Measurements from ENCODE around the gene FNDC3B. TPM values are rescaled to one million over a fixed set of nuclear protein-coding genes. Genes with fewer than 3 reads are reported as not detected.
"Not testable (repeated sequence)": the region's sequence is repeated elsewhere in the genome, so short reads cannot be mapped to it uniquely, and the experiment has no call there.

The FNDC3B gene
- total and polyA plus RNA-seq, 12 donors = 9.7 to 118 (median 85.0) TPM

- intact Hi-C loops (cut with DNase I) = no loop called here
- Histone ChIP-seq H3K36me3 (peaks cover 0 to 6% (median 0%) of the 10 kb centered on the region in 9 donors), H3K4me1 (peaks cover 17 to 83% (median 69%) of the 10 kb centered on the region in 9 donors), H3K9me3 (no peaks in the 10 kb centered on the region), H3K27ac (peak overlapping the region in 4 of 10 donors; percentile 1 to 38 (median 10)), H3K4me3 (no peak overlapping the region), H3K27me3 (no peaks in the 10 kb centered on the region)
- 63 to 68% methylated on average over 7 of the region's 7 CpGs for whole genome bisulfite sequencing, 2 donors
- TF ChIP-seq CTCF (IDR thresholded peaks at IDR 0.05) = no peak
- DNase-seq = no peak
- ATAC-seq = peak in 1 of 8 donors; percentile 38
Observed at GRCh38 chr3:172087602-172088580, 48.5 kb downstream of the FNDC3B start.

DNA sequence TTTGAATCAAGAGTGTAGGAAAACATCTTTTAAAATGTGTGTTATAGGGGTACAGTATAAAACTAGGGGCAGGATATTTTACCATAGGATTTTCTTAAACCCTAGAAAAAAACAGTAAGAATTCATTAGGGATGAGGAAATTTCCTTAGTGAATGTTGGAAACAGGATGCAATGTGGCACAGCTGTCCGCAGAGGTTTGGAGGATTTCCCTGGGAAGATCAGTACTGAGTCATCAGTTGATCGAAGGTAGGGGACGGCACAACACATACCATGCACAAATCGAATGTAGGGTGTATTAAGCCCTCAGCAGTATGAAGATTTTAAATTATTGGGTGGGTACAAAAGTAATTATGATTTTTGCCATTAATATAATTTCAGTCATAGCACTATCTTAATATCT, 49.9 kb downstream of the FNDC3B start:
- Histone ChIP-seq H3K4me3 (no peak overlapping the region), H3K27me3 (no peaks in the 10 kb centered on the region), H3K36me3 (no peaks in the 10 kb centered on the region), H3K27ac (peak overlapping the region in 3 of 10 donors; percentile 7 to 37 (median 10)), H3K9me3 (peaks cover 0 to 4% (median 0%) of the 10 kb centered on the region in 11 donors), H3K4me1 (peaks cover 14 to 72% (median 61%) of the 10 kb centered on the region in 9 donors)
- intact Hi-C loops (cut with DNase I) = no loop called here
- no peak for TF ChIP-seq CTCF (IDR thresholded peaks at IDR 0.05)
- no peak for DNase-seq
- peak in 1 of 8 donors; percentile 14 for ATAC-seq
- 53 to 70% methylated on average over 4 of the region's 4 CpGs for WGBS, 2 donors

DNA sequence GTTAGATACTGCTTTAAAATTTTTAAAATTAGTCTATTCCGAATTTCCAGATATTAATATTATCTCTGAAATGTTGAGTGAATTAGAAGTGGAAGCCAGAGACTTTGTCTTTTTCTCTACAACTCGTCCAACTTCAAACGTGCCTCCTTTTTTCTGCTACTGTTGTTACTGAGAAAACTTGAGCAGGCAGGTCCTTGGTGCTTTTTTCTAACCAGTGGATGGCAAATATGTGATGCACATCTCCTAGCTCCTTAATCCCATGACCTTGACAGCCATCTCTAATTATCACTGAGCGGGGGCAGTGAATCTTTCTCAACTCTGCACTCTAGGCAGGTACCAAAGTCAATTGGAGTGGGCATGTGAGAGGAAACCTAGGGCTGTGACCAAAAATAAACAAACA, 50.7 kb downstream of the FNDC3B start:
- ATAC-seq (no peak), DNase-seq (no peak)
- peaks cover 14 to 72% (median 61%) of the 10 kb centered on the region in 9 donors for H3K4me1 ChIP-seq
- H3K36me3 ChIP-seq = no peaks in the 10 kb centered on the region
- peaks cover 0 to 4% (median 0%) of the 10 kb centered on the region in 11 donors for H3K9me3 ChIP-seq
- intact Hi-C loops (cut with DNase I) = loop anchor here in 1 of 10 donors (5.0 kb wide), 1 partner anchor 37 kb away; no protein-coding TSS in a partner anchor
- WGBS, 2 donors = 68% methylated on average over 4 of the region's 4 CpGs
- TF ChIP-seq CTCF (IDR thresholded peaks at IDR 0.05) = no peak
- H3K27me3 ChIP-seq = no peaks in the 10 kb centered on the region
- peak overlapping the region in 1 of 10 donors; percentile 37 for H3K27ac ChIP-seq
- H3K4me3 ChIP-seq = no peak overlapping the region

GRCh38 chr3:172092658-172093057, 53.3 kb downstream of the FNDC3B start:
- TF ChIP-seq CTCF (IDR thresholded peaks at IDR 0.05) = no peak
- no peaks in the 10 kb centered on the region for H3K27me3 ChIP-seq
- DNase-seq = no peak
- peaks cover 7 to 77% (median 67%) of the 10 kb centered on the region in 9 donors for H3K4me1 ChIP-seq
- no peak overlapping the region for H3K4me3 ChIP-seq
- H3K27ac ChIP-seq = peak overlapping the region in 1 of 10 donors; percentile 21
- peaks cover 0 to 4% (median 0%) of the 10 kb centered on the region in 11 donors for H3K9me3 ChIP-seq
- 94 to 96% methylated on average over 5 of the region's 5 CpGs for WGBS, 2 donors
- intact Hi-C loops (cut with DNase I) = loop anchor here in 1 of 10 donors (5.0 kb wide), 1 partner anchor 35 kb away; no protein-coding TSS in a partner anchor
- no peak for ATAC-seq
- no peaks in the 10 kb centered on the region for H3K36me3 ChIP-seq

- Histone ChIP-seq H3K27ac (peak overlapping the region in 3 of 10 donors; percentile 48 to 83 (median 65)), H3K4me1 (peaks cover 2 to 77% (median 67%) of the 10 kb centered on the region in 9 donors)
- ATAC-seq, H3K4me3 ChIP-seq, H3K36me3 ChIP-seq, DNase-seq, H3K9me3 ChIP-seq, H3K27me3 ChIP-seq: not testable (repeated sequence)
- intact Hi-C loops (cut with DNase I) = loop anchor here in 1 of 10 donors (5.0 kb wide), 1 partner anchor 33 kb away; no protein-coding TSS in a partner anchor
- WGBS, 2 donors = 96% methylated on average over 10 of the region's 13 CpGs
Observed at GRCh38 chr3:172093581-172094443, 54.4 kb downstream of the FNDC3B start.

Data from heart right ventricle (tissue), 16 donors.